ENCODE results near the gene TRIM62.

DNA sequence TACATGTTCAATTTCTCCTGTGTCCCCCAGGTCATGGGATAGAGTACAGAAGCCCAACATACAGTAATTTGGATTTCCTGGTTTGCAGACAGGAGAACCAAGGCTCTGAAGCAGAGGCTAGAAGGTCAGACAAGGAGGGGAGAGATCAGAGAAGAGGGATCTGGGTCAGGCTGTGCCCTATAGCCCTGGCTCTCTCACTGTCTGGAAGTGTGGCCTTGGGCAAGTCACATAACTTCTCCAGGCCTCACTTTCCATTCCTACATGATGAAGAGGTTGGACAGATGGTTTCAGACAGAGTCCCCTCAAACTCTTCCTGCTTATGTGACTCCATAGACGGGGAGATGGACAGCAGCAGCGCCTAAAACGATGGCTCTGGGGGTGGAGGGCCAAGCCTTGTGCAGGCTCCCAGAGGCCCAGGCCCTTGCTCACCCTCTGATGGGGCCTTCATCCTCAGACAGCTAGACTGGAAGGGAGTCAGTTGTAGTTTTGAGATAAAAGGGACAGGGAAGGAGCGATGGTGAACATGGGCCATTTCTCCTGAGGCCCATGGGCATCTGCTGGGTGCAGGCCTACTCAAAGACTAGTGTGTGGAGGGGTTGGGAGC lies 2.9 kb downstream of the TRIM62 start:
- TF ChIP-seq ZFP3 (CRISPR knock-in tag; IDR thresholded peaks at IDR 0.05) (no peak), RARB (CRISPR knock-in tag; IDR thresholded peaks at IDR 0.05) (no peak), ARNTL (CRISPR knock-in tag; IDR thresholded peaks at IDR 0.05; ENCODE audit: borderline replicate concordance, low read depth) (no peak), TOX (CRISPR knock-in tag; IDR thresholded peaks at IDR 0.05; ENCODE audit: borderline replicate concordance) (no peak), ZNF70 (CRISPR knock-in tag; IDR thresholded peaks at IDR 0.05) (no peak), GLIS3 (CRISPR knock-in tag; IDR thresholded peaks at IDR 0.05) (no peak), TCF4 (CRISPR knock-in tag; IDR thresholded peaks at IDR 0.05; ENCODE audit: borderline replicate concordance) (no peak), SNAI2 (CRISPR knock-in tag; IDR thresholded peaks at IDR 0.05) (no peak), ISL1 (CRISPR knock-in tag; IDR thresholded peaks at IDR 0.05) (no peak), BACH2 (CRISPR knock-in tag; IDR thresholded peaks at IDR 0.05; ENCODE audit: borderline replicate concordance) (no peak)
- TF ChIP-seq, protein P1, sequence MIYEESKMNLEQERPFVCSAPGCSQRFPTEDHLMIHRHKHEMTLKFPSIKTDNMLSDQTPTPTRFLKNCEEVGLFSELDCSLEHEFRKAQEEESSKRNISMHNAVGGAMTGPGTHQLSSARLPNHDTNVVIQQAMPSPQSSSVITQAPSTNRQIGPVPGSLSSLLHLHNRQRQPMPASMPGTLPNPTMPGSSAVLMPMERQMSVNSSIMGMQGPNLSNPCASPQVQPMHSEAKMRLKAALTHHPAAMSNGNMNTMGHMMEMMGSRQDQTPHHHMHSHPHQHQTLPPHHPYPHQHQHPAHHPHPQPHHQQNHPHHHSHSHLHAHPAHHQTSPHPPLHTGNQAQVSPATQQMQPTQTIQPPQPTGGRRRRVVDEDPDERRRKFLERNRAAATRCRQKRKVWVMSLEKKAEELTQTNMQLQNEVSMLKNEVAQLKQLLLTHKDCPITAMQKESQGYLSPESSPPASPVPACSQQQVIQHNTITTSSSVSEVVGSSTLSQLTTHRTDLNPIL (CRISPR knock-in tag; IDR thresholded peaks at IDR 0.05; ENCODE audit: low read depth): no peak
- TF ChIP-seq, protein P2, sequence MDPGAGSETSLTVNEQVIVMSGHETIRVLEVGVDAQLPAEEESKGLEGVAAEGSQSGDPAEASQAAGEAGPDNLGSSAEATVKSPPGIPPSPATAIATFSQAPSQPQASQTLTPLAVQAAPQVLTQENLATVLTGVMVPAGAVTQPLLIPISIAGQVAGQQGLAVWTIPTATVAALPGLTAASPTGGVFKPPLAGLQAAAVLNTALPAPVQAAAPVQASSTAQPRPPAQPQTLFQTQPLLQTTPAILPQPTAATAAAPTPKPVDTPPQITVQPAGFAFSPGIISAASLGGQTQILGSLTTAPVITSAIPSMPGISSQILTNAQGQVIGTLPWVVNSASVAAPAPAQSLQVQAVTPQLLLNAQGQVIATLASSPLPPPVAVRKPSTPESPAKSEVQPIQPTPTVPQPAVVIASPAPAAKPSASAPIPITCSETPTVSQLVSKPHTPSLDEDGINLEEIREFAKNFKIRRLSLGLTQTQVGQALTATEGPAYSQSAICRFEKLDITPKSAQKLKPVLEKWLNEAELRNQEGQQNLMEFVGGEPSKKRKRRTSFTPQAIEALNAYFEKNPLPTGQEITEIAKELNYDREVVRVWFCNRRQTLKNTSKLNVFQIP (CRISPR knock-in tag; IDR thresholded peaks at IDR 0.05; ENCODE audit: borderline replicate concordance, low read depth): no peak
- TF ChIP-seq, protein P3, sequence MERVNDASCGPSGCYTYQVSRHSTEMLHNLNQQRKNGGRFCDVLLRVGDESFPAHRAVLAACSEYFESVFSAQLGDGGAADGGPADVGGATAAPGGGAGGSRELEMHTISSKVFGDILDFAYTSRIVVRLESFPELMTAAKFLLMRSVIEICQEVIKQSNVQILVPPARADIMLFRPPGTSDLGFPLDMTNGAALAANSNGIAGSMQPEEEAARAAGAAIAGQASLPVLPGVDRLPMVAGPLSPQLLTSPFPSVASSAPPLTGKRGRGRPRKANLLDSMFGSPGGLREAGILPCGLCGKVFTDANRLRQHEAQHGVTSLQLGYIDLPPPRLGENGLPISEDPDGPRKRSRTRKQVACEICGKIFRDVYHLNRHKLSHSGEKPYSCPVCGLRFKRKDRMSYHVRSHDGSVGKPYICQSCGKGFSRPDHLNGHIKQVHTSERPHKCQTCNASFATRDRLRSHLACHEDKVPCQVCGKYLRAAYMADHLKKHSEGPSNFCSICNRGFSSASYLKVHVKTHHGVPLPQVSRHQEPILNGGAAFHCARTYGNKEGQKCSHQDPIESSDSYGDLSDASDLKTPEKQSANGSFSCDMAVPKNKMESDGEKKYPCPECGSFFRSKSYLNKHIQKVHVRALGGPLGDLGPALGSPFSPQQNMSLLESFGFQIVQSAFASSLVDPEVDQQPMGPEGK (CRISPR knock-in tag; IDR thresholded peaks at IDR 0.05; ENCODE audit: borderline replicate concordance): no peak
- TF ChIP-seq, protein P4, sequence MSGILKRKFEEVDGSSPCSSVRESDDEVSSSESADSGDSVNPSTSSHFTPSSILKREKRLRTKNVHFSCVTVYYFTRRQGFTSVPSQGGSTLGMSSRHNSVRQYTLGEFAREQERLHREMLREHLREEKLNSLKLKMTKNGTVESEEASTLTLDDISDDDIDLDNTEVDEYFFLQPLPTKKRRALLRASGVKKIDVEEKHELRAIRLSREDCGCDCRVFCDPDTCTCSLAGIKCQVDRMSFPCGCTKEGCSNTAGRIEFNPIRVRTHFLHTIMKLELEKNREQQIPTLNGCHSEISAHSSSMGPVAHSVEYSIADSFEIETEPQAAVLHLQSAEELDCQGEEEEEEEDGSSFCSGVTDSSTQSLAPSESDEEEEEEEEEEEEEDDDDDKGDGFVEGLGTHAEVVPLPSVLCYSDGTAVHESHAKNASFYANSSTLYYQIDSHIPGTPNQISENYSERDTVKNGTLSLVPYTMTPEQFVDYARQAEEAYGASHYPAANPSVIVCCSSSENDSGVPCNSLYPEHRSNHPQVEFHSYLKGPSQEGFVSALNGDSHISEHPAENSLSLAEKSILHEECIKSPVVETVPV (CRISPR knock-in tag; IDR thresholded peaks at IDR 0.05): no peak
